ENCODE data around the gene MYO5C. TPM values are rescaled to one million over a fixed set of nuclear protein-coding genes. Genes with fewer than 3 reads are reported as not detected.

The MYO5C gene
- total and polyA plus RNA-seq, 2 of the 8 experiments (the other 6 are each of a cell fraction or from before 2014, with no cell fraction given), result 8.2 to 26.7 TPM

DNA sequence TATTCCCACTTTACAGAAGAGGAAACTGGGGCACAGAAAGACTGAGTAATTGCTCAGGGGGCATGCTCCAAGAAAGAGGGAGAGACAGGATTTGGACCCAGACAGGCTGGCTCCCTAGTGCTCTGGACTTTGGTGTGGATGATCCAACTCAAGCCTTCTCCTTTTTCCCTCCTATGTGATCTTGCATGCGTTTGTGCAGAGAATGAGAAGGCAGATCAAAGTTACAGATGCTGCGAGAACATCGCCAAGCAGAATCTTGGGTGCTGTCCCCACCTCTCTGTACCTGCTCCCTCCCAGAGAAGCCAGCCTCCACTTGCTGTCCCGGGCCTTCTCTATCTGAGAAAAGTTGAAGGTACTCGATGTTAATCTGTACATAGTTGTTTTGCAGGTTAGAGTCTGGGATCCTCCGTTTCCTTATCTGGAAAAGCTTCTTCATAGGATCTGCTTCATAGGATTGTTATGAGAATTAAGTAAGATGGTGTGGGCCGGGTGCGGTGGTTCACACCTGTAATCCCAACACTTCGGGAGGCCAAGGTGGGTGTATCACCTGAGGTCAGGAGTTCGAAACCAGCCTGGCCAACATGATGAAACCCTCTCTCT is 114.7 kb downstream of the MYO5C start:
- DNase-seq (ENCODE audit: low read depth in 1 of 2, low spot score in 2 of 2) (no peak), FAIRE-seq (no peak)
- POLR2A ChIA-PET (ENCODE audit: partially characterized antibody), result interaction anchor here (0.5 to 1.9 kb wide), 3 partner anchors 10 to 48 kb away, joined by 3 to 9 read pairs (median 9); no protein-coding TSS in a partner anchor
- H2BK5ac ChIP-seq (ENCODE audit: low read depth, low read length), result no peak overlapping the region
- H3K14ac ChIP-seq (ENCODE audit: insufficient read length), result no peak overlapping the region
- H3K27me3 ChIP-seq (replicated peaks in 1 of 4; ENCODE audit: control insufficient read depth in 3 of 4, extremely low read depth in 1 of 4, insufficient read depth in 3 of 4, low read length in 3 of 4), result peaks cover 0 to 8% (median 7%) of the 10 kb centered on the region in 4 experiments; a peak in 4 of 7 replicates
- H4K91ac ChIP-seq (replicated peaks; ENCODE audit: insufficient read length, low read length), result no peak overlapping the region
- H3K18ac ChIP-seq (ENCODE audit: extremely low read depth, low read length), result no peak overlapping the region
- H3K36me3 ChIP-seq (ENCODE audit: control insufficient read depth in 2 of 4, insufficient read depth in 4 of 4, low read length in 3 of 4), result no peaks in the 10 kb centered on the region
- H3K9ac ChIP-seq (replicated peaks in 1 of 4; ENCODE audit: extremely low read depth in 1 of 4, low read depth in 3 of 4, low read length in 3 of 4), result no peak overlapping the region; a peak in 1 of 7 replicates
- H4K8ac ChIP-seq (ENCODE audit: extremely low read depth, insufficient read depth, low read length), result no peak overlapping the region
- peaks cover 1 to 9% (median 3%) of the 10 kb centered on the region in 4 experiments; a peak in 4 of 7 replicates for H3K4me1 ChIP-seq (replicated peaks in 1 of 4; ENCODE audit: control insufficient read depth in 3 of 4, insufficient read depth in 4 of 4, low read length in 3 of 4)
- no peak overlapping the region for H3K23ac ChIP-seq (ENCODE audit: insufficient read length)
- no peak overlapping the region for H3K4ac ChIP-seq (replicated peaks; ENCODE audit: insufficient read length, low read depth, low read length)
- peaks cover 3% of the 10 kb centered on the region; the same call in 1 of the 2 replicates for H3K79me1 ChIP-seq (ENCODE audit: low read depth, low read length)
- H3K23me2 ChIP-seq (ENCODE audit: low read depth, low read length), result peaks cover 15% of the 10 kb centered on the region
- no peak overlapping the region for H3K27ac ChIP-seq (ENCODE audit: low read depth, low read length)
- H3K56ac ChIP-seq (replicated peaks; ENCODE audit: insufficient read length, low read depth, low read length), result no peak overlapping the region
- no peak overlapping the region for H4K5ac ChIP-seq (ENCODE audit: insufficient read length, low read depth, low read length)
- no peak overlapping the region for H2BK15ac ChIP-seq (ENCODE audit: low read length)
- no peak overlapping the region for H2BK20ac ChIP-seq (ENCODE audit: low read length)
- H3K4me3 ChIP-seq (ENCODE audit: extremely low read depth in 1 of 4, insufficient read depth in 2 of 4, low read depth in 3 of 4, low read length in 4 of 4), result peak overlapping the region; percentile 63 to 98 (median 81); a peak in 7 of 8 replicates
- CTCF ChIA-PET (ENCODE audit: partially characterized antibody), result interaction anchor here (0.6 to 11.2 kb wide), 2 partner anchors 17 to 118 kb away, joined by 4 to 95 read pairs; no protein-coding TSS in a partner anchor
- no peak overlapping the region for H2BK12ac ChIP-seq (ENCODE audit: low read depth, low read length)
- H2AK5ac ChIP-seq (ENCODE audit: low read depth, low read length), result no peak overlapping the region
- H3K79me2 ChIP-seq (ENCODE audit: control insufficient read depth in 1 of 2, insufficient read depth in 2 of 2, low read length in 2 of 2), result peaks cover 0 to 20% of the 10 kb centered on the region in 2 experiments; a peak in 1 of 4 replicates
- peak overlapping the region; percentile 43; the same call in 1 of the 2 replicates for H2AFZ ChIP-seq (ENCODE audit: low read length)
- WGBS, 2 experiments (ENCODE audit: extremely low coverage in 1 of 2, insufficient coverage in 1 of 2, insufficient read length in 1 of 2, insufficient replicate concordance in 2 of 2, low coverage in 1 of 2, low lambda C conversion rate in 2 of 2, missing lambda C conversion rate in 1 of 2), result 87% methylated on average over 10 of the region's 10 CpGs; no CpG with 5 or more reads in 1 of the 2 experiments
- H3K9me3 ChIP-seq (ENCODE audit: insufficient read depth in 2 of 2, low read depth in 1 of 2, low read length in 1 of 2), result no peaks in the 10 kb centered on the region
- peaks cover 0 to 1% of the 10 kb centered on the region in 2 experiments for H4K20me1 ChIP-seq (replicated peaks in 1 of 2; ENCODE audit: control insufficient read depth in 1 of 2, insufficient read depth in 2 of 2, low read length in 2 of 2)
- H3K4me2 ChIP-seq (ENCODE audit: insufficient read depth in 1 of 2, low read depth in 2 of 2, low read length in 2 of 2), result peak overlapping the region; percentile 91 to 99
- no peak overlapping the region for H2BK120ac ChIP-seq (replicated peaks; ENCODE audit: low read depth, low read length)

Measured in H1 (cell line).